Measurements from ENCODE around the gene DKC1. TPM values are rescaled to one million over a fixed set of nuclear protein-coding genes. Genes with fewer than 3 reads are reported as not detected.
A peak's percentile ranks its signal among the peaks of the same experiment; 100 is the strongest.

The DKC1 gene
- polyA plus RNA-seq, 4 donors = 44.1 to 59.2 (median 58.5) TPM

DNA sequence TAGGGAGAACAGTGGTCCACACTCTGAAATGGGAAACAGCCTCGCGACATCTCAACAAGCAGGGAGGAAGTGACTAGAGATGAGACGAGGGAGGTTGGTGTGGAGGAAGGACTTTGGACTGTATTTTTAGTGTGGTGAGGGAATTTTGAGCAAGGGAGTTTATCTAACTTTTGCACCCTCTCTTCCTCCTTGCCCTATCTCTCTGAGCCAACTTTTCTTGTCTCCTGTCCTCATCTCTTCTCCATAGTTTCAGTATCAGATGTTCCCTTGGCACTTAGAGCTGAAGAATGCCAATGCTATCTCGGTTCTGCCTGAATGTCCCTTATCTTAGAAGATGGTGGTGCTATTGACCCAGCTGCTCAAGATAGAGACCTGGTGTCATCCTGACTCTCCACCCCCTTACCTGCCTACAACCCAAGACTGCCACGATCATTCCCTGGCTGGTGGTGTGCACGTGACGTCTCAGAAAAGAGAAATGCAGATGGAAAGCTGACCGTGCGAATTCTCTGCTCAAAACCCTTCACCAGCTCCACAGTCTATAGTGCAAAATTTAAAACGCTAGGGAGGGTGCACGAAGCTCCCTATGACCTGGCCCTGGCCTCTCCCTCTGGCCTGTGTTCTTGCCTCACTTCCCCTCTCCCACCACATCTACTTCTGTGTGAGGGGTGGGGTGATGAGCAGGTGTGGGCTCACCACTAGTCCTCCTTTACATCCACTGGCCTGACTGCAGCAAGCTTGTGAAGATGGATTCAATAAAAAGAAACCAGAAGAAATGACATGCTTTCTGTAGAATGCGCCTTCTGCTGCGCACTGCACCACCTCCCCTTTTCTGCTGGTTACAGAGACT lies 21.7 kb downstream of the DKC1 start:
- DNase-seq (ENCODE audit: low read depth in 4 of 4, low spot score in 3 of 4) = no peak

DNA sequence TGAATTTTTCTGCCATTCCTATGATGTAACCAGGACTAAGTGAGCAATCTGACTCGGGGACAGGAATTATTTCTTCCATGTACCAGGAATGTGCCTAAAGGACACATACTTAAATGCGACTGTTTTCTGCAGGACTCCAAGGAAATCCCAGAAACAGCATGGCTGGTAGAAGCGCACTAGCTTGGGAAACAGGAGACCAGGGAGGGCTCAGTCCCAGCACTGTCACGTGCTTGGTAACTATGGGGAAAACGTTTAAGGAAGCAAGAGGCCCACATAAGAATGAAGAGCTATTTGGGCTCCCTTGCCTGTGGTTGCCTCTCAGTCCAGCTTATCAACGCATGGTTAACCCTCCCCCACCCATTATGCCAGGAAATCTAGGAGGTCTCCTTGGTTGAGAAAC lies 23.1 kb downstream of the DKC1 start:
- no peak for DNase-seq (ENCODE audit: low read depth in 4 of 4, low spot score in 3 of 4)

DNA sequence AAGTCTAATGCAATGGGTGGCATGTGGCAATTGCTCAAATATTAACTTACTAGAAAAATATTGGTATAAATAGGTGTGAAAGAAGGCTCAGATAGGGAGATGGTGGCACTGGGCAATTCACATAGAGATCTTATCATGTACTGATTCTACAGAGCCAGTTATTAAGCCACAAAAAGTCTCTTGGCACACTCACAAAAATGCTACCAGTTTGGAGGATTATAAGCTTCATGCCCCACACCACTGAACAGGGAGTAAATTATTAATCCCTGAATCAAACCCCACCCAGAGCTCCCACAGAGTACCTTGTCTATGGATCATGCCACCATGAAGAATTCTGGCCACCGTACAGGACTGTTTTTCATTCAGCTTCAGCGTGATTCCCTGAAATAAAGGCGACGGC lies 28.8 kb downstream of the DKC1 start:
- no peak for DNase-seq (ENCODE audit: low read depth in 4 of 4, low spot score in 3 of 4)

DNA sequence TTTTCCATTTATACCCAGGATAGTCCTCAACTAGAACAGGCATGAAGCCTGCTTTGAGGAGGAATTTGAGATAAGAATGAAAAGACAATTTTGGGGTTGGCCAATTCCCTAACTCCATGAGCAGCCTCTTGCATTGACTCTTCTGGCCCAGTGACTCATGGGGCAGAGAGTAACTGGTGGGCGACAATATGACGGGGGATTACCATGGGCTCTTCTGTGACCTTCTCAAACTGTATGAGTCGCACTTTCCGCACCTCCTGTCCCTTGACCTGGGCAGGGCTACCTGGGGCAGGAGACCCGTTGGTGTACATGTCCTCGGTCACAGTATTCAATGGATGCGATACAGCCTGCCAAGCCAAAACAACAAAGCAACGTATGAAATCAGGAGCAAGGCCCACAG lies 29.3 kb downstream of the DKC1 start:
- DNase-seq (ENCODE audit: low read depth in 4 of 4, low spot score in 3 of 4) = no peak

DNA sequence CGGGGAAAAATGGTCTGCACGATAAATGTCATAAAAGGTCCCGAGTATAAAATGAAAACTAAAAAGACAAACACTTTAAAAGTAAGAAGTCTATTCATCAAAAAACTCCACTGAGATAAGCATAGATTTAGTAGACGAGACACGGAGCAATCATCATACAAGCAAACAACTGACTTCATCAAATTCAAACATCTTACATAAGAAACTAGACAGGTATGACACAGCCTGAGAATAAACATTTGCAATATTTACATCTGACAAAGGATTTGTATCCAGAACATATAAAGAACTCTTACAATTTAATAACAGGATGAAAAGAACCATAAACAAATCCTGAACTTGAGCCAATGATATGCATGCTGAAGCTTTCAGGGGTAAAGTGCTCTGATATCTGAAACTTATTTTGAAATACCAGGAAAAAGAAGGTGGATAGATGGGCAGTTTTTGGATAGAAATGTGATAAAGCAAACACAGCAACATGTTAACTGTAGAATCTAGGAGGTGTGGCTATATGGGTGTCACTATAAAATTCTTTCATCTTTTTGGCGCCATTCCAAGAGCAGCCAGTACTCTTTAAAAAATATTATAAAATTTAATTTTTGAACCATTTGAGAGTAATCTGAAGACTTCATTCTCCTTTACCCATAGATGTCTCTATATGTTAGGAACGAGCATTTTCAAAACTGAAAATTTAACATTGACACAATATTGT lies 30.6 kb downstream of the DKC1 start:
- no peak for DNase-seq (ENCODE audit: low read depth in 4 of 4, low spot score in 3 of 4)

DNA sequence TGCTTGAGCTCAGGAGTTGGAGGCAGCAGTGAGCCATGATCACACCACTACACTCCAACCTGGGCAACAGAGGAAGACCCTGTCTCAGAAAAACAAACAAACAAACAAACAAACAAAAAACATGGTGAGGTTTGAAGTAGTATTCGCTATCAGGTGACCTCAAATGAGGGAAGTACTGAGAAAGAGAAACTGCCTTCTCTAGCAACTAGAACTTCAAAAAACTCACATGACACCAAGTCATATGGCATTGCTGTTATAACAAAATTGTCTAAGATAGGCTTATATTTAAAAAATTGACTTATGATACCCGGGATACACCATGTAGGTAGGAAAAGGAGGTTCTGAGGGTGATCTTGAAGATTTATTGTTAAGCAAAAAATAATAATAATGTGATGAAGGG lies 32.4 kb downstream of the DKC1 start:
- DNase-seq (ENCODE audit: low read depth in 4 of 4, low spot score in 3 of 4) = no peak

DNA sequence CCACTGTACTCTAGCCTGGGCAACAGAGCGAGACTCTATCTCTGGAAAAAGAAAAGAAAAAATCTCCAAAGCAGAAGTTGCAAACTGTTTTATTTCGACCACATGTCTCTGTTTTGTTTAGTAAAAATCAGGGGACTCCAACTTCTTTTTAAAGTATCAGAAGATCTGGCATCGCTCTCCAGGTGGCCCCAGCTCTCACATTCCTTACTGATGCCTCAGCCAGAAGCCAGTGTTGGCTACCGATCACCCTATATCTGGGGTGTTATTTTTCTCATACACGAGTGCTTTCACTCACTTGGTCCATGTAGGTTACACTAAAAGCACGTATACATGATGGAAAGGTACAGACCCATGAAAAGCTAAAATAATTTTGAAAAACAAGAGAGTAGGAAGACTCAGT lies 34.3 kb downstream of the DKC1 start:
- no peak for DNase-seq (ENCODE audit: low read depth in 4 of 4, low spot score in 3 of 4)

DNA sequence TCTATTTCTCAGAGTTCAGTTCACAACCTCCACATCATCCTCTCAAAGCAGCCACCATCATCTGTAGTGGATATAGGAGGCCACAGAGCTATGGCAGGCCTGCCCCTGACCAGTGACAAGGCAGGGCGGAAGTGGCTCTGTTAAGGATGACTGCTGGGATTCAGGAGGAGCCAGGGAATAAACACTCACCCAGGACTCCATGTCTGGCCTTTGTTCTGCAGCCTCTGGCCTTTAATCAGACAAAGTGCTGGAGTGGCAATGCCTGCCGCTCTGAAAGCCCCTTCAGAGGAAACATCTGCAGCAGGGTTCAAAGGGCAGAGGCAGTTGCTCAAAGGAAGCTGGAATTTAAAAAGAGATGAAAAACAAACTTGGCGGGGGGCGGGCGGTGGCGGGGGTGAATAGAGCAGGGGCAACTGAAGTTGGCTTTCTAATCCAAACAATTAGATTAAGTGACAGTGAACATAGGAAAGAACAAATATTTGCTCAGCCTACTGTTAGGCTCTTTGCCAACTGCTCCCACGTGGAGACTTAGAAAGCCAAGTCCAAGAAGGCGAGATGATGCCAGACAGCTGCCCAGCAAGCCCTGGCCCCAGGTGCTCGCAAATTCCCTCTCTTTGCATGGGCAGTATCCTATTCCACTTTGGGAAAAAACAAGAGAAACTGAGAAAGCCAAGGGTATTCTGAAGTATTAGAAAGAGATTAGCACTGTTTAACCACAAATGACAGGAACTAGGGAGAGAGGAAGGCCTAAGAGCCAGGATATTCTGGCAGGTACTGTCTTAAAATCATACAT lies 37.1 kb downstream of the DKC1 start:
- no peak for DNase-seq (ENCODE audit: low read depth in 4 of 4, low spot score in 3 of 4)

DNA sequence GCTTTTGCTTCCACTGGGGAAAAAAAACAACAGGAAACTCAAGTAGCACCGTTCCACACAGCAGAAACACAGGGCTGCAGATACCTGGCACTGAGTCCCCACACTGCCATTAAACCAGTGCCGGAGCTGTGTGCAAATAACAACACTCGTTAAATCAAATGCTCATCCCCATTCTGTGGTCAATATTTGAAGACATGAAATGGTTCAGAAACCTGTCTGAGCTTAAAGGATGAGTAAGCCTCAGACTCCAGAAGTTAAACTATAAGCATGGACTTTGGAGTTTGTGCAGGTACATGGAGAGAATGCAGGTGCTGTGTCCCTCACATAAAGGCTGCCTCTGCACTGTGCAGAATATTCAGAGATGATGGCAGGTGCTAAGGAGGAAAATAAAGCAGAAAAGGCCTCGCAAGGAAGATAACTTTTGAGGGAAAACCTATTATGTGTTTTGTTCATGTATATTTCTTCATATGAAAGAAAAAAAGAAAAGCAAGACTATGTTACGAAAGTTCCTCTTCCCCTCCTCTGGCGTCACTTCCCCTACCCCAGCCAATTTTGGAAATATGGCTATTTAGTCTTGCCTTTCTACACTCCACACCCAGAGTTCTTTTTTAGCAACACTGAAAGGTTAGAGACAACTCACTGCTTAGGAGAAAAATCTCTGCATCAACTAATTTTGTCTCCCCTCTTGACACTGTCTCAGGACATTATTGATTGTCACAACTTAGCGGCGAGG lies 38.0 kb downstream of the DKC1 start:
- DNase-seq (ENCODE audit: low read depth in 4 of 4, low spot score in 3 of 4) = no peak

DNA sequence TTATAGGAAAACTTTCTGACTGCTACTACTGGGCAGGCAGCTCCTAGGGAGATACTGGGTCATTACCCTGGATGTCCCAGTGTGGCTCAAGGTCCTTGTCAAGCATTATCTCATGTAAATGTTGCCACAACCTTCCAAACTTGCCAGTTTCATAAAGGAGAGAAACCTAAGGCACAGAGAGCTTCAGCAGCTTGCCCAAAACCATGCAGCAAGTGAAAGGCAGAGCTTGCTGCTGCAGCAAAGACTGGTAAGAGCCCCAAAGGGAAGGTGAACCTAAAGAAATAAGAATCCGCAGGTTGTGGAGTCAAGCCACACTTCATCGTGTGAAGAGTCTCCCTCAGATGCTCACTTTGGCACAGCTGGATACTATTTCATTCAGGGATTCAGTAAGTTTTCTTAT lies 40.3 kb downstream of the DKC1 start:
- DNase-seq (ENCODE audit: low read depth in 4 of 4, low spot score in 3 of 4) = no peak

DNA sequence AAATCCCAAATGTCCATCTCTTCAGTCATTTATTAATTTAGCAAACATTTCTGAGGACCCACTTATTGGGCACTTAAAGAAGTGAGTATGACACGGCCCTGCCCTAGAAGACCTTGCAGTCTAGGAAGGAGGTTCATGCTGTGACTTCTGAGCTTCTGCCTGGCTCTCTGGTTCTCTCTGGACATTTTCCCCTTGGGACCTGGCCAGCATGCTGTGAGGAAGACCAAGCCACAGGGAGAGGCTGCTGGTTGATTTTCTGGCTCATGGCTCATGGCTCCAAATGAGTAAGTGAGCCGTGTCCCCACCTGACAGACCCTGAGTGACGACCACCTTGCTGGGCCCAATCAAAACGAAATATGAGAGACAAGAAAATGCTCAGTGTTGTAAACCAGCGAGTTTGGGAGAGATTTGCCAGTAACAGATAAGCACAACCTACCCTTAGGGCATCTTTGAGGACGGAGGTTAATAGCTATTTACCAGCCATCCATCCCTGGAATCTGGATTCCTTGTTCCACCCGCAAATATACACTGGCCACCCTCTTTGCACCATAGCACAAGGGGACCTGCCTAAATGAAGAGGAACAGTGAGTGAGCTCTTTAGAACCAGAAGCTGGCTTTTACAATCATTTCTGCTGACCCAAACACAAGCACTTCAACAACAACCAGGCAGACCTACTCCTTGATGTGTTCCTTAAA lies 41.7 kb downstream of the DKC1 start:
- DNase-seq (ENCODE audit: low read depth in 4 of 4, low spot score in 3 of 4) = no peak

DNA sequence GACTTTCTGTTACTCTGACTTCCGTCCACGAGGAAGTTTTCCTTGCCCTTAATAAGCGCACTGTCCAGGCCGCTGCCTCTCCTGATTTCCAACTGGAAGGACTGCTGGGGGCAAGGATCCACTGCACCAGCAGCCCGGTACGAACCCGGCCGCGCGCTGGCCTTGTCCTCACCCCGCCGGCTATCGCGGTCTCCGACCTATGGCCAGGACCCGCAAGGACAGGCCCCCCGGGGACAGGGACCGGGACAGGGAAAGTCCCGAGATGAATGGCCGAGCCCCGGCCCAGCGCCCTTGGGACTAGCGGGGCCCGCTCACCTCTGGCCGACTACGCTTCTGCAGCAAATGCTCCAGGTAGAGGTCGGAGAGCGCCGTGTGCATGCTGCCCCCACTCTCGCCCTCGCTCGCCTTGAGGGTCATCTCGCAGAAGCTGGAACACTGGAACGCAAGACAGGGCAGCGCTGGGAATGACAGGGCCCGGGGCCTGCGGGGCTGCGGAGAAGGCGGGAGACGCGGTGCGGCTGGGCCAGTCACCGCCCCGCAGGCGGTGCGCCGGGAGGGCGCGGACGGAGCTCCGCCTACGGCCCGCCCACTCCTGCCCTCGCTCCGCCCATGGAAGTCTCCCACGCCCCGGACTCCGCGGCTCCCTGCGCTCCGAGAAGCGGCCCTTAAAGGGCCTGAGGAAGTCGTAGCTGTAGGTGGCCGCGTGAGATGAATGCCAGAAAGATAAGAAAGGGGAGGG lies 42.5 kb downstream of the DKC1 start, which contains the start of gene MPP1:
TSS of gene MPP1 (minus strand) at position 529 of the 739 bp plus-strand sequence. CDS start at position 417, 112 bp downstream.
- peak; percentile 48 to 56 (median 54) for DNase-seq (ENCODE audit: low read depth in 4 of 4, low spot score in 3 of 4)

DNA sequence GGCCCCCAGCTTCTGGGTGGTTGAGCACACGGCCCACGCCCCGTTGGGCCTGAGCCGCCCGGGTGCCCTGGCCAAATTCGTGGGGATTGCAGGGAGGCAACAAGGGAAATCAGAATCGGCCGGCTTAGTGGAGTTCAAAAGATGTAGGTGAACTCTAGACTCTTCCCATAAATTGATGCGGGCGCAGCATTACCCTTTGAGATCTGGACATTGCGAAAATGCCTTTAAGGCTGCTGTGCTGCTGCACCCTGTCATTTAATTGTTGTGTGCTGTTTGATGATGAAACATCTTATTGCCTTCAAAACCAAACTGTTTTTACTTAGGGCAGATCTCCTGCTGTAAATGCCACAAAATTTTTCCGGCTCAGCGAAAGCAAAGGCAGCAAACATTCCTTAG lies 43.0 kb downstream of the DKC1 start:
- no peak for DNase-seq (ENCODE audit: low read depth in 4 of 4, low spot score in 3 of 4)

DNA sequence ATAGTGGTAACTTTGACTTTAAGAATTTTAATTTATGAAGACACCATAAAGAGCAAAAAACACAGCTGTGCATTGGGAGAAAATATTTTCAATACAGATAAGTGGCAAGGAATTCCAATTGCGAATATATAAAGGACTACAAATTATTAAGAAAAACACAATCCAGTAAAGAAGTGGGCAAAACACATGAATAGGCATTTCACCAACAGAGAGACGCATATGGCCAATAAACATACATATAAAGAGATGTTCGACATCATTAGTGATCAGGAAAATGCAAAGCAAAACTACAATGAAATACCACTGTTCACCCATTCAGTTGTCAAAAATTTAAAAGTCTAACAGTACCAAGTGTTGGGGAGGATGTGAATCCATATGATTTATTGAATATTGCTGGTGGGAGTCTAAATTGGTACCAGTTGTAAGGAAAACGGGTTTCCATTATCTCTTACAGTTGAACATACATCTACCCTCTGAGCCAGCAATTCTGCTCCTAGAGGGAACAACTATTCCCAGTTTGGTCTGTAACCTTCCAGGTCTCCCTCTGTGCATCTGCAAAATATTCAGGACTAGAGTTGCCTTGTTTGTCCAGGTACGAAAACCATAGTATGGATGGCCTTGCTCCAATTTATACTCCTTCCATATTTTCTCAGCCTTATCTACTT lies 44.3 kb downstream of the DKC1 start:
- no peak for DNase-seq (ENCODE audit: low read depth in 4 of 4, low spot score in 3 of 4)

DNA sequence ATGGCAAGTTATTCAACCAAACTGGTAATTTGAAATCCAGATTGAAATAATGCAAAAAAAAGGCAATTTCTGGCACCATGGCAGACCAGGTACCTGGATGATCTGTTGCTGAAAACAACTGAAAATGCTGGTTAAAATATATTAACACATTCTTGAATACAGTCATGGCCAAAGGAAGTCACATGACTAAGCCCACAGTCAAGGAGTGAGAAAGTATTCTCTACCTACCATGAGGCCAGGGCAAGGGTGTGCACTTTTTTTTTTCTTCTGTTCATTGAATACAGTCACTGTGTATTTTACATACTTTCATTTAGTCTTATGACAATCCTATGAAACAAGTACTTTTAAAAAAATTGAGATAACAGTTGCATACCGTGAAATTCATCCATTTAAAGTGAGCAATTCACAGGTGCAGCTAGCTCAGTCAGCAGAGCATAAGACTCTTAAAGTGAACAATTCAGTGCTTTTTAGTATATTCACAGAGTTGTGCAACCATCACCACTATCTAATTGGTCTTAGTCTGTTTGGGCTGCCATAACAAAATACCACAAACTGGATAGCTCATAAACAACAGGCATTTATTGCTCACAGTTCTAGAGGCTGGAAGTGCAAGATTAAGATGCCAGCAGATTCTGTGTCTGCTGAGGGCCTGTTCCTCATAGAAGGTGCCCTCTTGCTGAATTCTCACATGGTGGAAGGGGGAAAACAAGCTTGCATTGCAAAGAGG lies 47.4 kb downstream of the DKC1 start:
- DNase-seq (ENCODE audit: low read depth in 4 of 4, low spot score in 3 of 4) = no peak

DNA sequence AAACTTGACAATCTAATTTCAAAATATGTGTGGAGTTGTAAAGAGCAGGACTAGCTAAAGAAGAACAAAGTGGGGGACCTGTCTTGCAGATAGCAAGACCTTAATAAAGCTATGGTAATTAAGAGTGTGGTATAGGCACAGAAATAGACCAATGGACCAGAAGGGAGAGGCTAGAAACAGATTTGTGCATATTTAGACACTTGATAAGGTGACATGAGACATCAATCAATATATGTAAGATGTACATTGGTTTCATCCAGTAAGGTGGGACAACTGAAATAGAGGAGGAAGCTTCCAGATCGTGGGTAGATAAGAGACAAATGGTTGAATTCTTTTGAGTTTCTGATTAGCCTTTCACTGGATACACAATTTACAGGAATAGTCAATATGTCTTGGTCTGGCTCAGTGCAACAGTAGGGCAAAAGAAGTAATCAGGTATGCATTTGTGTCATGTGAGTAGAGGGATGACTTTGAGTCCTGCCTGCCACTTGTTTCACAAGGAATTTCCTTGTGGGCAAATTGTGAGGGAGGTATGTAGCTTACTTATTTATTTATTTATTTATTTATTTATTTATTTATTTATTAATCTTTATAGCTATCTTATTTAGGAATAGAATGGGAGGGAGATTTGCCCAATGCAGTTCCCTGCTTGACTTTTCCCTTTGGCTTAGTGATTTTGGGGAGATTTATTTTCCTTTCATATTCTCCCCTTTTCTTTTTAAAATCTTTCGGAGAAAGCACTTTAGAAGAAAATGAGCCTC lies 49.9 kb downstream of the DKC1 start:
- no peak for DNase-seq (ENCODE audit: low read depth in 4 of 4, low spot score in 3 of 4)

DNA sequence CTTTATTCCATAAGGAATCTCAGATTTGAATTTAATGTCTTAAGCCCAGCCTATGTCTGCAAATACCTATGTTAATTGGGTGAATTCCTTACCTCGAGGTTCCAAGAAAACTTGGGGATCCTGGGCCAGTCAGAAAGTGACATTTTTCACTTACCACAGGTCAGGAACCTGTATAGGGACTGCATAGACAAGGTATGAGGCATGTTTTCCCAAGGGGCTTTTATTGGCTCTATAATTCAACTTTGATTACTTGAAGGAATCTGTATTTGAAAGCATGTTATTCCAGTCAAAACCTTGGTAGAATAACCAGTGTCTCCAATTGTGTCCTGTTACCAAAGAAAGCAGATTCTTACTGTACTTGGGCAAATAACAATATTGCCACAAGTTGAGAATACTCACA lies 51.1 kb downstream of the DKC1 start:
- no peak for DNase-seq (ENCODE audit: low read depth in 4 of 4, low spot score in 3 of 4)
